NCI-H82 treated with DMSO at 0.1 percent for 48 hours (cell line): ENCODE data around the gene ZNF333.
"Not testable (repeated sequence)": the region's sequence is repeated elsewhere in the genome, so short reads cannot be mapped to it uniquely, and the experiment has no call there.

Source experiments
- DNase-seq: peaks from one replicate; lab custom pipeline; 2025; ENCODE audit not compliant: unreplicated experiment; lab: John Stamatoyannopoulos, UW

Gene ZNF333

DNA sequence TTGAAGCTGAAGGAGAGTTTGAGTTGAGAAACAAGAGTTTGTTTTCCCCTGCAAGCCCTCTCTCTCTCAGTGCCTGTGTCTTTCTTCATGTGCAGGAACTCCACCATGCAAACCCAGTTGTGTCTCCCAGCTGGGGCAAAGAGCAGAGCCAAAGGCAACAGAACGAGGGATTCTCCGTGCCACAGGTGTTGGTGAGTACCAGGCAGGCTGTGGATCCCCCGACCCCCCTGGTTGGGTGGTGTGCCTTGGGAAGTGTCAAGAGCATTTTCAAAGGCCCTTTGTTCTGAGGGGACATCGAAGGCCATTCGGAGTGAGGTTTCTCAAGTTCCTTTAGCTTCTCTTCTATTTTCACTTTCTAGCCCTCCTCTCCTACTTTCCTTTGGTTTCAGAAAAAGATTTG is 5.6 kb downstream of the ZNF333 start:
- DNase-seq = no peak

DNA sequence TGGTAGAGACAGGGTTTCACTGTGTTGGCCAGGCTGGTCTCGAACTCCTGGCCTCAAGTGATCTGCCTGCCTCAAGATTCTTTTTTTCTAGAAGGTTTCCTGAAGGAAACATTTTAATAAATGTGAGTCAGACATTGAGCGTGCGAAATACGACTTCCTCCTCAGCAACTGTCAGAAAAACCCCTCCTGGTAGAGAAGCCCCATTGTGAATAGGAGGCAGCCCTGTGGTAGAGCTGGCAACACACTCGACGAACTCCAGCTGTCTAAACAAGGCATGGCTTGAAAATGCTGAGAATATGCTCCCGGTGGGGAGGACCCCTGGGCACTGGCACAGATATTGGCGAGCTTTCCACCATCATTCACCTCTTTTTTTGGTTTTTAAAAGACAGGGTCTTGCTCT is 9.8 kb downstream of the ZNF333 start:
- no peak for DNase-seq

DNA sequence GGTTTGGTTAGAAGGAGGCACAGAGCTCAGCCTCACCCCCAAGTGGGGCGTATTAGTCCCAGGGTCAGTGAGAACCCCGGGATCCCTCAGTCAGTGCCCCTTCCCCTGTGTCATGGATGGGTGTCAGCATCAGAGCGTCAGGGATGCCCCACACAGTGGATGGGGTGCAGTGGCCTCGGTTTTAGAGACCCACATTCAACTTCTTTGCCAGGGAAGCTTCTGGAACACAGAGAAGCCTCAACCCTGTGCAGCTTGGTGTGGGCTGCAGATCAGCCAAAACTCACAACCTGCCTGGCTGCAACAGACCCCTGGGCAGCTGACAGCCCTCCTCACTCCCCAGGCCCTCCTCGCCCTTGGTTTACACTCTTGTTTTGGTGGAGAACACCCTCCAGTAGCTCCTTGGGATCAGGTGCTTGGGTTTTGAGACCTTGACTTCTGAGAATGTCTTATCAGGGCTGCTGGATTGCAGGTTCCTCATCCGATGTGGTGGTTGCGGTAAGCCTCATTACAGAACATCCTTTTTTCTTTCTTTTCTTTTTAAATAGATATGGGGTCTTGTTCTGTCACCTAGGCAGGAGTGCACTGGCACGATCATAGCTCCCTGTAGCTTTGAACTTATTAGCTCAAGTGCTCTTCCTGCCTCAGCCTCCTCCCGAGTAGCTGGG is 11.0 kb downstream of the ZNF333 start:
- no peak for DNase-seq

DNA sequence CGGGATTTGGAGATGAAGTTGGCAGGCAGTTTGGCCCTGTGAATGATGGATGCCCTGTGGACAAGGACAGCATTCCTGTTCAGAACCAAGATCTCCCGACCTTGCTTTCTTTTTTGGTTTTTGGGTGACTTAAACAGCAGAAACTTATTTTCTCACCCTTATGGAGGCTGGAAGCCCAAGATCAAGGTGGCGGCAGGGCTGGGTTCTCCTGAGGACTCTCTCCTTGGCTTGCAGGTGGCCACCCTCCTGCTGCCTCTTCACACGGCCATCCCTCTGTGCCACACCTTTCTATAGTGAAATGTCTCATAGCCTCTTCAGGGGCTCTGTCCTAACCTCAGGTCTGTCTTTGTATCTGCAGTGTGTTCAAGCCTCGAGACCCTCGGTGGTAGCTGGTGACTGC is 14.0 kb downstream of the ZNF333 start:
- DNase-seq = no peak

DNA sequence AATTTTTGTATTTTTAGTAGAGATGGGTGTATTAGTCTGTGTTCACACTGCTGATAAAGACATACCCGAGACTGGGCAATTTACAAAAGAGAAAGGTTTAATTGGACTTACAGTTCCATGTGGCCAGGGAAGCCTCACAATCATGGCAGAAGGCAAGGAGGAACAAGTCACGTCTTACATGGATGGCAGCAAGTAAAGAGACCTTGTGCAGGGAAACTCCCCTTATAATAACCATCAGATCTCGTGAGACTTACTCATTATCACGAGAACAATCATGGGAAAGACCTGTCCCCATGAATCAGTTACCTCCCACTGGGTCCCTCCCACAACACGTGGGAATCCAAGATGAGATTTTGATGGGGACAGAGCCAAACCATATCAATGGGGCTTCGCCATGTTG is 14.6 kb downstream of the ZNF333 start:
- no peak for DNase-seq

DNA sequence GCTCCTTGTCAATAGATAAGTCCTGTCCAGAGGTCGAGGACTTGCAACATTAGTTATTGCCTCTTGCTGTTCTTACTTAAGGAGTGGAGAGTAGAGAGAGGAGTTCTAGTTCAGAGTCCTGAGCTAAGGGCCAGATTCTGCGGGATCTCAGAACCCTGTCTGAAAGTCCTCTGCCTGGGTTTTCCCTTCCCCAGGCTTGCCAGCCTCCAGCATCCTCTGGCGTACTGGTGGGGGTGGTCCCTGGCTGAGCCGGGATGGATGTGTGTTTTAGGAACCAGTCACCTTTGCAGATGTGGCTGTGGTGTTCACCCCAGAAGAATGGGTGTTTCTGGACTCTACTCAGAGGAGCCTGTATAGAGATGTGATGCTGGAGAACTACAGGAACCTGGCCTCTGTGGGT is 26.0 kb downstream of the ZNF333 start:
- no peak for DNase-seq

DNA sequence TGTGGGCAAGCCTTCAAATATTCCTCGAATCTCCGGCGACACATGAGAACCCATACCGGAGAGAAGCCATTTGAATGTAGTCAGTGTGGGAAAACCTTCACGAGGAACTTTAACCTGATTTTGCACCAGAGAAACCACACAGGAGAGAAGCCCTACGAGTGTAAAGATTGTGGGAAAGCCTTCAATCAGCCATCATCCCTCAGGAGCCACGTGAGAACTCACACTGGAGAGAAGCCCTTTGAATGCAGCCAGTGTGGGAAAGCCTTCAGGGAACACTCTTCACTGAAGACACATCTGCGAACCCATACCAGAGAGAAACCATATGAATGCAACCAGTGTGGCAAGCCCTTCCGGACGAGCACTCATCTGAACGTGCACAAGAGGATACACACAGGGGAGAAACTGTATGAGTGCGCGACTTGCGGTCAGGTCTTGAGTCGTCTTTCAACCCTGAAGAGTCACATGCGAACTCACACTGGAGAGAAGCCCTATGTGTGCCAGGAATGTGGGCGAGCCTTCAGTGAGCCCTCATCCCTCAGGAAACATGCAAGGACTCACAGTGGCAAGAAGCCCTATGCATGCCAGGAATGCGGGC is 28.8 kb downstream of the ZNF333 start:
- no peak for DNase-seq

DNA sequence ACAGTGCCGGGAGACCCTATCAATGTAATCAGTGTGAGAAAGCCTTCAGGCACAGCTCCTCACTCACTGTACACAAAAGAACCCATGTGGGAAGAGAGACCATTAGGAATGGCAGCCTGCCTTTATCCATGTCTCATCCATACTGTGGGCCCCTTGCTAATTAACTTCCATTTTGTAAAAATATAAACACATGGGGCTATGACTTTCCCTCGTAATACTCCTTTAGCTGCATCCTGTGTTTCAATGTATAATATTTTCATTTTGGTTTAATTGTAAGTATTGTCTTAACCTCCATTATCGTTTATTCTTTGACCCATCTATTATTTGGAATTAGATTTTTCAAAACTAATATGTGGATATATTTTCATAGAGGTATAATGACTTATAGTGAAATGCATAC is 29.3 kb downstream of the ZNF333 start:
- DNase-seq = no peak

DNA sequence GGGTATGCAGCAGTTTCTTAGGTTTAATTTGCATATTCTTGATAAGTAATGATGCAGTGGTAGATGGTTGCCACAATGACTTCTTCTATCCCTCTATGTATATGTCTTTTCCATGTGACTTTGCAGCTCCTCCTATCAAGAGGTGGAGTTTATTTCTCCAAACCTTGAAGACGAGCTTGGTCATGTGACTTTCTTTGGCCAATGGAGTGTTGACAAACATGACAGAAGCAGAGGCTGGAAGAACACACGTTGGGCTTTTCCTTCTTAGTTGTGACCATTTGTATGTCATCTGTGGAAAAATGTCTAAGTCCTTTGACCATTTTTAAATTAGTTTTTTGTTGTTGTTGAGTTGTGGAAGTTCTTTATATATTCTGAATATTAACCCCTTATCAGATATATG is 32.3 kb downstream of the ZNF333 start:
- DNase-seq = no peak

DNA sequence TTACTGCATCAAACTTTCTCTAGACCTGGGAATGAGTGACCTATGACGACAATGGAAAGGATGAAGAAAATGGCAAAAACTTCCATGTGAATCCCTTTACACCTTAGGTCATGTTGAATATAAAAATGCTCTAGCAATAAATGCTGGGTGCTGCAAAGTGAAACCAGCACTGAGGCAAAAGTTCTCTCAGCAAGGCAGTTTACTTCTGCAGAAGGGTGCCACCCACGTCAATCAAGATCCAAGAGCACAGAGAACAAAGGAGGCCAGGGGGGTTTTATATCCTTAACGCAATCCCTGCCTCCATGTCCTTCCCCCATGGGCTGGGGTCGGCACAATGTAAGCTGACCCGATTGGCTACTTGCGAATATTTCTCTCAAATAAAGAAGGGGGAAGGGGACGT is 38.7 kb downstream of the ZNF333 start:
- DNase-seq = no peak

DNA sequence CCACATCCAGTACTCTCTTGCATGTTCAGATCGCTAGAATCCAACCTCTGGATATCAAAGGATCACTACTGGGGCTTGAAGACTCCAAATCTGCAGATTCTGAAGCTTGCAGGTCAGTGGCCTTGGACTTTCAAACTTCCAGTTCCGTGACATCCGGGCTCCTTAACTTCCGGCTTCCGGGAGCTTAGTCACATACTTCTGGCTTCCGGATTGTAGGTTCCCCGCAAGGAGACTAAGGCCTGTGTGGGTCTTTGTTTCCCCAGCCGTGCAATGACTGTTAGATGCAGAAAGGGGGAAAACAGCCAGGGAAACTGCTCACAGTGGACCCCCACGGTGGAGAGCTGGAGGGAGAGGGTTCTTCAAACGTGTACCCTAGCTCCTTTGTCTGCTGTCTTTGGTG is 41.4 kb downstream of the ZNF333 start:
- no peak for DNase-seq

DNA sequence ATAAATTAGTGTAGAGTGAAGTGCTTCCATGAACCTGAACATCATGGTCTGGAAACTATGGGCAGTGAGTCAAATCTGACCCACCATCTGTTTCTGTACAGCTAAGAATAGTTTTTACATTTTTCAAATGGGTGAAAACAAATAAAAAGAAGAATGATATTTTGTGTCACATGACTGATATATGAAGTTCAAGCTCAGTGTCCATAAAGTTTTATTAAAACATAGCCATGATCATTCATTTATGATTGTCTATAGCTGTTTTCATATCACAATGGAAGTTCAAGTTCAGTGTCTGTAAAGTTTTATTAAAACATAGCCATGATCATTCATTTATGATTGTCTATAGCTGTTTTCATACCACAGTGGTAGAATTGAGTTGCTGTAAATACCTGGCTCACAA is 42.7 kb downstream of the ZNF333 start:
- no peak for DNase-seq

DNA sequence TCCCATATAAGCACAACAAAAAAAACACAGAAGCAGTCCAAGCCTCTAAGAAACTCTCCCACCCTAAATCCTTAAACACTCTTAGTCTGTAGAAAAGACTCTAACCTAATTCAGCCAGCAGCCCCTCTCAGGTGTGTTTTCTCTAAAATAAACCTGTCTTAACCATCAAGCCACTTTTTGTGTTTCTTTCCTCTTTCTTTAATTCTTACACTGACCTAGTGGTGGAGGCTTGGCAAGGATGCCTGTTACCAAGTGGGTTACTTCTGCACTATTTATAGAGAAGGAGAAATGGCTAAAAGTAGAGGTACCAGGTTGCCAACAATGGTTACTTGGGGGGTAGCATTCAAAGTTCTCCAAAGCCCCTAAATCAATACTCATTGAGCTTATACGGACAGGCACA is 43.7 kb downstream of the ZNF333 start:
- DNase-seq = no peak

DNA sequence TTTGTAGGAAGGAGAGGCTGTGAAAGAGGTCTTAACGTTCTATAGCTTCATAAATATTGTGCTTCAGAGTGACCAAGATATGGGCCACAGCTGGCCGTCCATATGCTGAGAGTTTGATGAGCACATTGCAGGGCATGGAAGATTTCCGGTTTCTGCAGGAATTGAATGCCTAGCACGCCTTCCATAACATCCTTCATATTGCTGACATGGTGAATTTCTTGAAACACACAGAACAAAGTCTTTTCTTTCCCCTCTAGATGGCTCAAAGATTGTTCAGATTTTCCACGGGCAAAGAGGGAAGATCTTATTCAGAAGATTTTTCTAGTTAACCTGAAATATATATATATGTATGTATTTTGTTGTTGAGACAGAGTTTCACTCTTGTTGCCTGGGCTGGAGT is 46.1 kb downstream of the ZNF333 start:
- DNase-seq = no peak

DNA sequence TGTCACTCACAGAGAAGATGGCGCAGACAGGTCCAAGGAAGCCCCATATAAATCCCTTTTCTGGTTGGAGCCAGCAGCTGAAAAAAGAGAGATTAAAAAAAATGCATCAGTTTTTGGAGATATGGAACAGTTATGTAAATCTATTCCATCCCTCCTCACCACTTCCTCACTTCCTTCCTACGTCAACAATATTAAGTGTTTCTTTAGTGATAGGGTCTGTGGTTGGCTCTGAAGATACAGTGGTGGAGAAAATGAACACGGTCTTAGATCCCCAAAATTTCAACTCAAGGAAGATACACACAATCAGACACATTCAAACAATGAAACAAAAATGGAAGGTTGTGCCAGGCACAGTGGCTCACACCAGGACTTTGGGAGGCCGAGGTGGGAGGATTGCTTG is 57.0 kb downstream of the ZNF333 start:
- no peak for DNase-seq

DNA sequence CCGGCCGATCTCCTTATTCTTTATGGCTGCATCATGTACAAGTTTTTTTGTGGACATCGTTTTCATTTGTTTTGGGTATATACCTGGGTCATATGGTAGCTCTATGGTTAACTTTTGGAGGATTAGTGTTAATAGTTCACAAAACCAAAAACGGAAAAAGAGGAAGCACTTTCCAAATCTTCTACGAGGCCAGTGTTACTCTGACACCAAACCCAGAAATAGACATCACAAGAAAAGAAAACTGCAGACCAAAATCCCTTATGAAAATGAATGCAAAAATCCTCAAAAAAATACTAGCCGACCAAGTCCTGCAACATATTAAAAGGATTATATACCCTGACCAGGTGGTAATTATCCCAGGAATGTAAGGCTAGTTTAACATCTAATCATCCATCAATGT is 58.8 kb downstream of the ZNF333 start:
- DNase-seq = no peak

DNA sequence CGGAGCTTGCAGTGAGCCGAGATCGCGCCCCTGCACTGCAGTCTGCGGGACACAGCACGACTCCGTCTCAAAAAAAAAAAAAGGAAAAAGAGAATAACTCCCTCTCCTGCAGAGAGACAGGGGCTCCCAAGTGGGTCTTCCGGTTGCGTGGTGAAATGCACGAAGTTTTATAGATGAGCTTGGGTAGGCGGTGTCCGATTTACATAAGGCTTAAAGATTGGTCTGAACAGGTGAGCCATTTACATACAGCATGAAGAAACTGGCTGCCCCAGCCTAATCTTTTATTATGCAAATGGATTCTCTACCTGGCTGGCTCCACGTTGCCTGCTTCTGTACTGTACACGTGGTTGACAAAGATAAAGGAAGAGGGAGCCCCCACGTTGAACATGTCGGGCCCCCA is 69.0 kb downstream of the ZNF333 start:
- DNase-seq = no peak

DNA sequence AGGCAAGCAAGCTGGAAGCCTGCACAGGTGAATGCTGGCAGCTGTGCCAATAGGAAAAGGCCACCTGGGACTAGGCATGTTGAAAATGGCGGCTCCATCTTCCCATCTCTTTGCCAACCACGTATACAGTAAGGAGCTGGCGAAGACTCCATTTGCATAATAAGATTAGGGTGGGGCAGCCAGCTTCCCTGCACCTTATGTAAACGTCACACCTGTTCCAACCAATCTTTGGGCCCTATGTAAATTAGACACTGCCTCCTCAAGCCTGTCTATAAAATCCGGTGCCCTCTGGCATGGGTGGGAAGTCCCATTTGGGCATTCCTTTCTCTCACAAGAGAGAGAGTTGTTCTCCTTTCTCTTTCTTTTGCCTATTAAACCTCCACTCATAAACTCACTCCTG is 71.8 kb downstream of the ZNF333 start:
- DNase-seq = peak; percentile 8

DNA sequence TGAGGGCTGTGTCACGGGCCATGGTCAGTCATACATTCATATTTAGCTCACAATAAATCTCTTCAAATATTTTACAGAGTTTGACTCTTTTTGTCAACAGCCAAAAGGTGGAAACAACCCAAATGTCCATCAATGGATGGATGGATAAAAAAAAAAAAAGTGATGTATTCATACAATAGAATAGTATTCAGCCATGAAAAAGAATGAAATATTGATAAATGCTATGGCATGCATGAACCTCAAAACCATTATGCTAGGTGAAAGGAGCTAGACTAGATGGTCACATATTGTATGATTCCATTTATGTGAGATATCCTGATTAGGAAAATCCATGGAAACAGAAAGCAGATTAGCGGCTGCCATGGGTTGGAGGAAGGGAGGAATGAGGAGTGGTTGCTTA is 72.3 kb downstream of the ZNF333 start:
- DNase-seq = no peak

DNA sequence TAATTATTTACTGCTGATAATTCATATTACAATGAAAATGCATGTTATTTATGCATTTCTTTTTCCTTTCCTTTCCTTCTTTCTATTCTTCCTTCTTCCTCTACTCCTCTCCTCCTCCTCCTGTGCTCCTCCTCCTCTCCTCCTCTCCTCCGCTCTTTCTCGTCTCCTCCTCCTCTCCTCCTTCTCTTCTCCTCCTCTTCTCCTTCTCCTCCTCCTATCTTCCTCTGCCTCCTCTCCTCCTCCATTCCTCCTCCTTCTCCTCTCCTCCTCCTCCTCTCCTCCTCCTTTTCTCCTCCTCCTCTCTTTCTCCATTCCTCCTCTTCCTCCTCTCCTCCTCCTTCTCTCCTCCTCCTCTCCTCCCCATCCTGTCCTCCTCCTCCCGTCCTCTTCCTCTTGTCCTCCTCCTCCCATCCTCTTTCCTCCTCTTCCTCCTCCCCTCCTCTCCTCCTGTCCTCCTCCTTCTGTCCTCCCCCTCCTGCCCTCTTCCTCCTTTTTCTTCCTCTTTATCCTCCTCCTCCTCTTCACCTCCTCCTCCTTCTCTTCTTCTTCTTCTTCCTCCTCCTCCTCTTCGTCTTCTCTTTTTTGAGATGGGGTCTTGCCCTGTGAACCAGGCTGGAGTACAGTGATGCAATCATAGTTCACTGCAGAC is 73.8 kb downstream of the ZNF333 start:
- no peak for DNase-seq

DNA sequence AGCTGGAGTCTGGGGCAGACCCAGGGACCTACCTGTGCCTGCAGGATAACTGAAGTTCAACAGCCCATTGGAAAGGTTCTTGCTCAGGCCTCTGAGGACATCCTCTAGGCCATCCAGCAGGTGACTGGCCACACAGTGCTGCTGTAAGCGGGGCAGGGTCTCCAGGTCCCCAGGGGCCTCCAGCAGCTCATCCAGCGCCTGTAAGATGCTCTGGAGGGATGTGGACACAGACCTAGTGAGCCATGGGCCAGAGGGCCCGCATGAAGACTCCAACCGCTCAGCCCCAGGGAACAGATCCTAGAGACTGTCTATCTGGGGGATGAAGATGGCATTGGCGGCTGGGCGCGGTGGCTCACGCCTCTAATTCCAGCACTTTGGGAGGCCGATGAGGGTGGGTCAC is 74.6 kb downstream of the ZNF333 start:
- no peak for DNase-seq

DNA sequence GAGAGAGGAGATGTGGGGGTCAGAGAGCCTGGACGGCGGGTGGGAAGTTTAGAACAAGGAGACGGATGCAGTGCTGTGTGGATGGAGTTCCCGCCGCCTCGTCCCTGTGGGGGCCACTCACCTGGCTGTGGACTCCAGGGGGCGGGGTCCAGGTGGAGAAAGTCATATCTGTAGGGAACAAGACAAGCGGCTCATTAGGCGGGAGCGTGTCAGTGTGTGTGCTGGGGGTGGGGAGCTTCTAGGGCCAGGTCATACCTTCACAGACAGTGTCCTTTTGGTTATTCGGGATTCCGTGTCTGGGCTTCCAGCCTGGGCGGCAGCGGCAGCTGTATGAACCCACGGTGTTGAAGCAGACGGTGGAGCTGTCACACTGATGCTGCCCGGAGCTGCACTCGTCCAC is 75.6 kb downstream of the ZNF333 start:
- not testable (repeated sequence) for DNase-seq

DNA sequence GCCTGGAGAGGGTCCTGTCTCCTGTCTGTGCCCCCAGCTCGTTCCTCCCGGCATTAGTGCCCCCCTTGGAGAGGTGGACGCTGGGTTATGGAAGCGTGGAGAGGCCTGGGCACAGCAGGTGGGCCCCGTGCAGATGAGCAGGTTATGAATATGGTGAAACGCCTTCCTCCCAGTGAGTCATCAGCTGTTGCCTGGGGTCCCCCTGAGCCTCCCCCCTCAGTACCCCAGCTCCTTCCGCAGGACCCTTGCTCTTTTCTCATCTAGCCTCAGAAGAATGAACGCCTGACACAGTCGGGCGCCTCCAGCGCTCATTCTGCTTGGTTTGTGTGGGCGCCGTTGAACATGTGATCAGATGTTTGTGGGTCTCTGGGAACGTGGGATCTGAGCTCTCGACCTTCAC is 76.0 kb downstream of the ZNF333 start:
- DNase-seq = not testable (repeated sequence)
